ENCODE data around the gene UBE2G1.
"Not testable (repeated sequence)": the region's sequence is repeated elsewhere in the genome, so short reads cannot be mapped to it uniquely, and the experiment has no call there.

Gene UBE2G1

GRCh38 chr17:4366327-4367063 lies at the start of gene UBE2G1:
Gene UBE2G1, minus strand, starts transcription at chr17:4366675. Its CDS starts 359 bp downstream, at chr17:4366316.
- DNase-seq: peak; percentile 98

- DNase-seq: peak; percentile 91
Observed at GRCh38 chr17:4412933-4413831, 46.7 kb upstream of the UBE2G1 start.

- no peak for DNase-seq
Observed at GRCh38 chr17:4411201-4411600, 44.7 kb upstream of the UBE2G1 start.

- no peak for DNase-seq
Observed at GRCh38 chr17:4409659-4410058, 43.2 kb upstream of the UBE2G1 start.

- peak; percentile 68 for DNase-seq
Observed at GRCh38 chr17:4407851-4408250, 41.4 kb upstream of the UBE2G1 start.

GRCh38 chr17:4407216-4407615 lies 40.7 kb upstream of the UBE2G1 start:
- no peak for DNase-seq

GRCh38 chr17:4406386-4406785 lies 39.9 kb upstream of the UBE2G1 start:
- no peak for DNase-seq

GRCh38 chr17:4405699-4406098 lies 39.2 kb upstream of the UBE2G1 start:
- no peak for DNase-seq

- no peak for DNase-seq
Observed at GRCh38 chr17:4405038-4405669, 38.7 kb upstream of the UBE2G1 start.

- no peak for DNase-seq
Observed at GRCh38 chr17:4397840-4398239, 31.4 kb upstream of the UBE2G1 start.

- no peak for DNase-seq
Observed at GRCh38 chr17:4395111-4395478, 28.6 kb upstream of the UBE2G1 start.

- no peak for DNase-seq
Observed at GRCh38 chr17:4394208-4395110, 28.0 kb upstream of the UBE2G1 start.

GRCh38 chr17:4393806-4394205 lies 27.3 kb upstream of the UBE2G1 start:
- no peak for DNase-seq

GRCh38 chr17:4389079-4389478 lies 22.6 kb upstream of the UBE2G1 start:
- DNase-seq: no peak

GRCh38 chr17:4387137-4387536 lies 20.7 kb upstream of the UBE2G1 start:
- no peak for DNase-seq

GRCh38 chr17:4386406-4386805 lies 19.9 kb upstream of the UBE2G1 start:
- DNase-seq: no peak

GRCh38 chr17:4381690-4382671 lies 15.5 kb upstream of the UBE2G1 start:
- DNase-seq: no peak

- DNase-seq: no peak
Observed at GRCh38 chr17:4378626-4379025, 12.2 kb upstream of the UBE2G1 start.

- DNase-seq: not testable (repeated sequence)
Observed at GRCh38 chr17:4377247-4377646, 10.8 kb upstream of the UBE2G1 start.

GRCh38 chr17:4375796-4376440 lies 9.4 kb upstream of the UBE2G1 start:
- DNase-seq: not testable (repeated sequence)
